Breast epithelium (tissue), 4 donors: ENCODE data around the gene ITPR3. TPM values are rescaled to one million over a fixed set of nuclear protein-coding genes. Genes with fewer than 3 reads are reported as not detected.

Experiments used
- DNase-seq, 2 donors: peaks; one replicate each; pipeline ENCODE4 v3.0.0-alpha.2; 2019; ENCODE audit warnings: low spot score in 2 of 2
- H3K27ac ChIP-seq, 2 donors: fragments of 200-600 bp; sonication (generic) in 1 of 2; one replicate each; pipeline ENCODE4 v1.5.1; 2016 to 2019; ENCODE audit warnings: mild to moderate bottlenecking in 1 of 2
- H3K27me3 ChIP-seq, 2 donors: fragments of 200-600 bp; sonication (generic) in 1 of 2; one replicate each; pipeline versions ENCODE4 v1.5.1 to v1.6.0; 2017 to 2019; ENCODE audit warnings: control low read depth in 1 of 2, mild to moderate bottlenecking in 1 of 2
- H3K36me3 ChIP-seq: fragments of 200-600 bp; one replicate; pipeline ENCODE4 v1.5.1; 2019
- H3K4me1 ChIP-seq, 2 donors: fragments of 200-600 bp; sonication (generic); one replicate each; pipeline ENCODE4 v1.5.1; 2016 to 2019; ENCODE audit warnings: control low read depth in 1 of 2
- H3K4me3 ChIP-seq, 3 donors: fragments of 200-600 bp; sonication (generic); 1 replicate in 2 of 3; 2 replicates in 1 of 3; pipeline ENCODE4 v1.5.1; 2016 to 2019; ENCODE audit warnings: mild to moderate bottlenecking in 3 of 3, moderate library complexity in 2 of 3
- H3K9me3 ChIP-seq, 2 donors: fragments of 200-600 bp; sonication (generic) in 1 of 2; one replicate each; pipeline ENCODE4 v1.5.1; 2016 to 2019; ENCODE audit warnings: control low read depth in 1 of 2
- POLR2A ChIP-seq: fragments of 450-650 bp; IDR thresholded peaks from one replicate; pipeline ENCODE4 v1.6.1; 2016; ENCODE audit warnings: antibody characterized with exemption, mild to moderate bottlenecking, moderate library complexity
- POLR2AphosphoS5 ChIP-seq, 3 donors: sonication (generic); formaldehyde crosslinking; IDR thresholded peaks; one replicate each; pipeline ENCODE4 v1.6.1; 2017; ENCODE audit warnings: antibody characterized with exemption in 3 of 3
- intact Hi-C: fragments of 100-400 bp; cut with DNase I; formaldehyde crosslinking; loops from one replicate; pipeline ENCODE4 v1.15.1; 2023; ENCODE audit warnings: low total_unique reads
- total RNA-seq, 3 donors: library from RNA; depleted of rRNA; stranded (reverse); fragments of >200 nt; gene quantifications; one replicate each; pipeline ENCODE4 v1.1.0, GENCODE V29; 2016
- TF ChIP-seq, protein P1 (sequence below), 3 donors: fragments of 450-650 bp; IDR thresholded peaks; one replicate each; pipeline ENCODE4 v1.5.1; 2016 to 2017; ENCODE audit warnings: antibody characterized with exemption in 3 of 3, mild to moderate bottlenecking in 3 of 3, moderate library complexity in 3 of 3

The ITPR3 gene
- total RNA-seq, 3 donors from 2014 or later: 18.4 to 40.0 (median 27.7) TPM

DNA sequence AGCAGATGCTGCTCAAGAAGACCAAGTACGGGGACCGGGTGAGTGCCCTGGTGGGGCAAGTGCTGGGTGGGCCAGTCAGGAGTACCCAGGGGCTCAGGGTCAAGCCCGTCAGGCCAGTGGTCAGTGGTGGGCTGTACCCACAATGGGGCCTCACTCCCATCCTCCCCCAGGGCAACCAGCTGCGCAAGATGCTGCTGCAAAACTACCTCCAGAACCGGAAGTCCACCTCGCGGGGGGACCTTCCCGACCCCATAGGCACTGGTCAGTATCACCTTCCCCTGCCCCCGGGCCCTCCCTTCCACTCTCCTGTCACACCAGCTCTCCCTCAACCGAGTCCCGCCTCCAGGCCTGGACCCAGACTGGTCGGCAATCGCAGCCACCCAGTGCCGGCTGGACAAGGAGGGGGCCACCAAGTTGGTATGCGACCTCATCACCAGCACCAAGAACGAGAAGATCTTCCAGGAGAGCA lies 63.3 kb downstream of the ITPR3 start:
- Histone ChIP-seq H3K4me1 (no peaks in the 10 kb centered on the region), H3K36me3 (peaks cover 17% of the 10 kb centered on the region), H3K4me3 (no peak overlapping the region), H3K27me3 (no peaks in the 10 kb centered on the region), H3K27ac (no peak overlapping the region), H3K9me3 (no peaks in the 10 kb centered on the region)
- no peak for DNase-seq
- TF ChIP-seq, protein P1, sequence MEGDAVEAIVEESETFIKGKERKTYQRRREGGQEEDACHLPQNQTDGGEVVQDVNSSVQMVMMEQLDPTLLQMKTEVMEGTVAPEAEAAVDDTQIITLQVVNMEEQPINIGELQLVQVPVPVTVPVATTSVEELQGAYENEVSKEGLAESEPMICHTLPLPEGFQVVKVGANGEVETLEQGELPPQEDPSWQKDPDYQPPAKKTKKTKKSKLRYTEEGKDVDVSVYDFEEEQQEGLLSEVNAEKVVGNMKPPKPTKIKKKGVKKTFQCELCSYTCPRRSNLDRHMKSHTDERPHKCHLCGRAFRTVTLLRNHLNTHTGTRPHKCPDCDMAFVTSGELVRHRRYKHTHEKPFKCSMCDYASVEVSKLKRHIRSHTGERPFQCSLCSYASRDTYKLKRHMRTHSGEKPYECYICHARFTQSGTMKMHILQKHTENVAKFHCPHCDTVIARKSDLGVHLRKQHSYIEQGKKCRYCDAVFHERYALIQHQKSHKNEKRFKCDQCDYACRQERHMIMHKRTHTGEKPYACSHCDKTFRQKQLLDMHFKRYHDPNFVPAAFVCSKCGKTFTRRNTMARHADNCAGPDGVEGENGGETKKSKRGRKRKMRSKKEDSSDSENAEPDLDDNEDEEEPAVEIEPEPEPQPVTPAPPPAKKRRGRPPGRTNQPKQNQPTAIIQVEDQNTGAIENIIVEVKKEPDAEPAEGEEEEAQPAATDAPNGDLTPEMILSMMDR (IDR thresholded peaks at IDR 0.05): no peak
- TF ChIP-seq POLR2AphosphoS5 (IDR thresholded peaks at IDR 0.05) (no peak), POLR2A (no peak)
- intact Hi-C loops: no loop called here

GRCh38 chr6:33684983-33685382 lies 63.9 kb downstream of the ITPR3 start:
- TF ChIP-seq POLR2A (no peak), POLR2AphosphoS5 (IDR thresholded peaks at IDR 0.05) (no peak)
- Histone ChIP-seq H3K36me3 (peaks cover 17% of the 10 kb centered on the region), H3K27ac (no peak overlapping the region), H3K9me3 (no peaks in the 10 kb centered on the region), H3K4me1 (no peaks in the 10 kb centered on the region), H3K27me3 (no peaks in the 10 kb centered on the region), H3K4me3 (no peak overlapping the region)
- intact Hi-C loops: no loop called here
- no peak for DNase-seq

DNA sequence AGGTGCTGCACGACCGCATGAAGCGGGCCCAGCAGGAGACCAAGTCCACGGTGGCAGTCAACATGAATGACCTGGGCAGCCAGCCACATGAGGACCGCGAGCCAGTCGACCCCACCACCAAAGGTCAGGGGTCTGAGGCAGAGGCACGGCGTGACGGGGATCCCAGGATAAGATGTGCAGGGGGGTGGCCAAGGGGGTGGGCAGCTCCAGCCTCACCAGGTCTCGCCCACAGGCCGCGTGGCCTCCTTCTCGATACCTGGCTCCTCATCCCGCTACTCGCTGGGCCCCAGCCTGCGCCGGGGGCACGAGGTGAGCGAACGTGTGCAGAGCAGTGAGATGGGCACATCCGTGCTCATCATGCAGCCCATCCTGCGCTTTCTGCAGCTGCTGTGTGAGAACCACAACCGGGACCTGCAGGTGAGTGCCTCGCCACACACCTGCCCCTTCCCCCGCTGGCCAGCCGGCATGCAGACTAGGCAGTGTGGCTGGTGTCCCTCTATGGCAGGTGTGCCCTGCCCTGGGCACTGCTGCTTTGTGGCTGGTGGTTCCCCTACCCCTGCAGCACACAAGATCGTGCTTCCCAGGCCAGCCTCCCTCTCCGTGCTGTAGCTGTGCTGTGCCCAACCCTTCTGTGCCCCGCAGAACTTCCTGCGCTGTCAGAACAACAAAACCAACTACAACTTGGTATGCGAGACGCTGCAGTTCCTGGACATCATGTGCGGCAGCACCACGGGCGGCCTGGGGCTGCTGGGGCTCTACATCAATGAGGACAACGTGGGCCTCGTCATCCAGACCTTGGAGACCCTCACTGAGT lies 64.5 kb downstream of the ITPR3 start:
- intact Hi-C loops: no loop called here
- TF ChIP-seq POLR2AphosphoS5 (IDR thresholded peaks at IDR 0.05): no peak
- TF ChIP-seq, protein P1 (IDR thresholded peaks at IDR 0.05): no peak
- TF ChIP-seq POLR2A: no peak
- no peak overlapping the region for H3K27ac ChIP-seq

DNA sequence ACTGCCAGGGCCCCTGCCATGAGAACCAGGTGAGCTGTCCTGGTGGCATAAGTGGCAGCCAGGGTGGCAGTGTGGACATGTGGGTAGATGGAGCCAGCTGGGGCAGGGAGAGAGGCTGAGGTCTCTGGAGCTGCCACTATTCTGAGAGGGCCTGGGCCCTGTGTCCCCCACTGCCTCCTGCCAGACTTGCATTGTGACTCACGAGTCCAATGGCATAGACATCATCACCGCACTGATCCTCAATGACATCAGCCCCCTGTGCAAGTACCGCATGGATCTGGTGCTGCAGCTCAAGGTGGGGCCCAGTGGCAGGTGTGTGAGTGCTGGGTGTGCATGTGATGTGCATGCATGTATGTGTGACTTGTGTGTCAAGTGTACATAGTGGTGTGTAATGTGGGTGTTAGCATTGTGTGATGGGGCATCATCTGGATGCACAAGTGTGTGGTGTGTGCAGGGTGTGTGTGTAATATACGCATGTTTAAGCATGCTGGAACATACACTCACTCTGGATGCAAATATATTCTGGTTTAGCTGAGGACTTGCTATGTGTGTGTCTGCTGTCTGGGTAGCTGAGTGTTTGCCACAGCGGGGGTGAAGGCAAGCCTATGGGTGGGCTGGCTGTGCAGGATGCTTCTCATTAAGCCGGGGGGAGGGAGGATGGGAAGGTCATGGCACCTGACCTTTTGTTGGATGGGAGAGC lies 65.3 kb downstream of the ITPR3 start:
- TF ChIP-seq POLR2A: no peak
- no peak for TF ChIP-seq POLR2AphosphoS5 (IDR thresholded peaks at IDR 0.05)
- TF ChIP-seq, protein P1 (IDR thresholded peaks at IDR 0.05): no peak

More for the DNA sequence above, 64.5 kb downstream of the ITPR3 start:
- Histone ChIP-seq H3K4me1 (no peaks in the 10 kb centered on the region), H3K36me3 (peaks cover 17% of the 10 kb centered on the region), H3K9me3 (no peaks in the 10 kb centered on the region), H3K4me3 (no peak overlapping the region), H3K27me3 (no peaks in the 10 kb centered on the region)
- no peak for DNase-seq

DNA sequence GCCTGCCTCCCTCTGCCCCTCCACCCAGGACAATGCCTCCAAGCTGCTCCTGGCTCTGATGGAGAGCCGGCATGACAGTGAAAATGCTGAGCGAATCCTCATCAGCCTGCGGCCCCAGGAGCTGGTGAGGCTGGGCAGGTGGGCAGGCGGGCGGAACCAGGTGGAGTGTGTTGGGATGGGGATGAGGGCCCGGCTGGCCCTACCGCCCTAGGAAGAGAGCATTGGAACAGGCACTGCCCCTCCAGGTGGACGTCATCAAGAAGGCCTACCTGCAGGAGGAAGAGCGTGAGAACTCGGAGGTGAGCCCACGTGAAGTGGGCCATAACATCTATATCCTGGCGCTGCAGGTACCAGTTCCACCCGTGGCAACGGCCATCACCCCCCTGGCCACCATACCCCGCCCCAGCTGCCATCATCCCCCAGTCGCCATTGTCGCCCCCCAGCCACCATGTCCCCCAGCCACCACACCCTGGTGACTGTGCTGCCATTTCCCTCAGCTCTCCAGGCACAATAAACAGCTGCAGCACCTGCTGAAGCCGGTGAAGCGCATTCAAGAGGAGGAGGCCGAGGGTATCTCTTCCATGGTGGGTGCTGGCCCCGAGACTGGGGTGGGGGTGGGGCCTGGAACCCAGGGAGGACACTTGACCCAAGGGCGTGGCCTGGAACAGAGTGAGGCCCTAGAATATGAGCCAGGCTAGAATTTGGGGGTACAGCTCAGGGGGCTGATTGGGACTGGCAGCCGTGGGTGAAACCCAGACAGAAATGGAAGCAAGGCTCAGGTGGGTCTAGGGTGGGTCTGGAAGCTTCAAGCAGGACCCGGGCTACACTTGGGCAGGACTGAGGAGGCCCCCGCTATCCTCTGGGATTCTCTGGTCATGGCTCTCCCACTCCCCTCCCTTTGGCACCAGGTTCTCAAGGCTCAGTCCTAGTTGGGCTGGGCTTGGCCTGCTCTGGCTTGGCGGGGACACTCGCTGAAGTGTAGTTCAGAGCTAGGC lies 66.2 kb downstream of the ITPR3 start:
- no peaks in the 10 kb centered on the region for H3K27me3 ChIP-seq
- no peak for DNase-seq
- no peaks in the 10 kb centered on the region for H3K9me3 ChIP-seq
- no peaks in the 10 kb centered on the region for H3K4me1 ChIP-seq
- intact Hi-C loops: no loop called here
- no peak overlapping the region for H3K4me3 ChIP-seq
- H3K27ac ChIP-seq: no peak overlapping the region
- no peak for TF ChIP-seq POLR2A
- no peak for TF ChIP-seq POLR2AphosphoS5 (IDR thresholded peaks at IDR 0.05)
- TF ChIP-seq, protein P1 (IDR thresholded peaks at IDR 0.05): no peak
- peaks cover 17% of the 10 kb centered on the region for H3K36me3 ChIP-seq

More for the DNA sequence above, 65.3 kb downstream of the ITPR3 start:
- Histone ChIP-seq H3K4me1 (no peaks in the 10 kb centered on the region), H3K4me3 (no peak overlapping the region), H3K36me3 (peaks cover 17% of the 10 kb centered on the region), H3K27me3 (no peaks in the 10 kb centered on the region), H3K9me3 (no peaks in the 10 kb centered on the region), H3K27ac (no peak overlapping the region)
- DNase-seq: no peak
- intact Hi-C loops: no loop called here
